WTC11 (cell line): Measurements from ENCODE around the gene DNAL4. TPM values are rescaled to one million over a fixed set of nuclear protein-coding genes. Genes with fewer than 3 reads are reported as not detected.

ENCODE experiments used
- ATAC-seq: fragments of 200-7000 bp; cut with Tn5 transposase; 2 replicates; pipeline ENCODE4 v1.10.0; 2021; ENCODE audit warnings: mild to moderate bottlenecking, moderate library complexity
- CTCF ChIA-PET: fragments of 300-600 bp; sonication (Branson Sonifier 250); formaldehyde crosslinking; loops from one replicate; lab custom pipeline; 2021; ENCODE audit warnings: antibody characterized with exemption; lab: Charles Lee
- POLR2A ChIA-PET: fragments of 350-600 bp; sonication (Branson Sonifier 250); formaldehyde crosslinking; loops from one replicate; lab custom pipeline; 2021; ENCODE audit warnings: antibody characterized with exemption; lab: Charles Lee
- DNase-seq: peaks from one replicate; pipeline ENCODE4 v3.0.0; 2021; ENCODE audit warnings: low spot score
- H3K27ac Mint-ChIP-seq: 2 replicates; pipeline ENCODE4 v1.8.0; 2021; ENCODE audit warnings: mixed read lengths
- H3K27me3 Mint-ChIP-seq: 2 replicates; pipeline ENCODE4 v1.8.0; 2021; ENCODE audit warnings: low read depth, mild to moderate bottlenecking, moderate library complexity, mixed read lengths
- H3K36me3 Mint-ChIP-seq: 2 replicates; pipeline ENCODE4 v1.8.0; 2021; ENCODE audit warnings: mixed read lengths
- H3K4me1 Mint-ChIP-seq: 2 replicates; pipeline ENCODE4 v1.8.0; 2022; ENCODE audit warnings: mixed read lengths
- H3K4me3 Mint-ChIP-seq: 2 replicates; pipeline ENCODE4 v1.8.0; 2021; ENCODE audit warnings: mild to moderate bottlenecking, moderate library complexity, mixed read lengths
- H3K9me3 Mint-ChIP-seq: 2 replicates; pipeline ENCODE4 v1.8.0; 2021; ENCODE audit warnings: mixed read lengths
- CREB1 ChIP-seq: sonication (generic); formaldehyde crosslinking; IDR thresholded peaks from 2 replicates; pipeline ENCODE4 v1.8.0; 2023; ENCODE audit warnings: mild to moderate bottlenecking, missing genetic modification reagents
- FOXP1 ChIP-seq: sonication (generic); formaldehyde crosslinking; IDR thresholded peaks from 2 replicates; pipeline ENCODE4 v1.8.0; 2022; ENCODE audit warnings: missing genetic modification reagents, mild to moderate bottlenecking, moderate library complexity, borderline replicate concordance
- PRRX2 ChIP-seq: fragments of 250-450 bp; sonication (Bioruptor Pico); IDR thresholded peaks from 2 replicates; pipeline ENCODE4 v1.8.0; 2021; ENCODE audit warnings: mild to moderate bottlenecking
- SMAD4 ChIP-seq: sonication (generic); formaldehyde crosslinking; IDR thresholded peaks from 2 replicates; pipeline ENCODE4 v1.8.0; 2022; ENCODE audit warnings: mild to moderate bottlenecking, missing genetic modification reagents
- SOX15 ChIP-seq: fragments of 250-450 bp; sonication (Bioruptor Pico); IDR thresholded peaks from 2 replicates; pipeline ENCODE4 v1.9.0; 2021; ENCODE audit warnings: mild to moderate bottlenecking
- SP1 ChIP-seq: sonication (generic); formaldehyde crosslinking; conservative IDR thresholded peaks from 2 replicates; pipeline ENCODE4 v1.8.1; 2022; ENCODE audit warnings: missing genetic modification reagents
- ZNF263 ChIP-seq: sonication (generic); formaldehyde crosslinking; IDR thresholded peaks from 2 replicates; pipeline ENCODE4 v1.8.1; 2022; ENCODE audit warnings: low read depth, mild to moderate bottlenecking, moderate library complexity, missing genetic modification reagents
- ZNF396 ChIP-seq: fragments of 250-450 bp; sonication (Bioruptor Pico); IDR thresholded peaks from 2 replicates; pipeline ENCODE4 v1.8.0; 2021; ENCODE audit warnings: mild to moderate bottlenecking, moderate library complexity, borderline replicate concordance
- total RNA-seq: library from RNA; stranded (reverse); gene quantifications from 3 replicates; pipeline ENCODE4 v1.2.3, GENCODE V29; 2021
- TF ChIP-seq, protein P1 (sequence below): sonication (generic); formaldehyde crosslinking; IDR thresholded peaks from 2 replicates; pipeline ENCODE4 v1.8.0; 2022; ENCODE audit warnings: mild to moderate bottlenecking, missing genetic modification reagents
- TF ChIP-seq, protein P2 (sequence below): sonication (generic); formaldehyde crosslinking; IDR thresholded peaks from 2 replicates; pipeline ENCODE4 v1.8.1; 2022; ENCODE audit warnings: low read depth, missing genetic modification reagents, borderline replicate concordance
- TF ChIP-seq, protein P3 (sequence below): sonication (generic); formaldehyde crosslinking; IDR thresholded peaks from 2 replicates; pipeline ENCODE4 v1.8.1; 2023; ENCODE audit warnings: mild to moderate bottlenecking, missing genetic modification reagents, moderate library complexity
- TF ChIP-seq, protein P4 (sequence below): sonication (generic); formaldehyde crosslinking; IDR thresholded peaks from 2 replicates; pipeline ENCODE4 v1.8.1; 2022; ENCODE audit warnings: missing genetic modification reagents, borderline replicate concordance
- TF ChIP-seq, protein P5 (sequence below): sonication (generic); formaldehyde crosslinking; conservative IDR thresholded peaks from 2 replicates; pipeline ENCODE4 v1.8.1; 2023; ENCODE audit warnings: mild to moderate bottlenecking, low read depth, missing genetic modification reagents, moderate library complexity
- TF ChIP-seq, protein P6 (sequence below): fragments of 250-450 bp; sonication (Bioruptor Pico); IDR thresholded peaks from 2 replicates; pipeline ENCODE4 v2.1.2; 2022; ENCODE audit warnings: mild to moderate bottlenecking, moderate library complexity

The DNAL4 gene
- total RNA-seq, 1 experiment from 2014 or later: 11.8 TPM

DNA sequence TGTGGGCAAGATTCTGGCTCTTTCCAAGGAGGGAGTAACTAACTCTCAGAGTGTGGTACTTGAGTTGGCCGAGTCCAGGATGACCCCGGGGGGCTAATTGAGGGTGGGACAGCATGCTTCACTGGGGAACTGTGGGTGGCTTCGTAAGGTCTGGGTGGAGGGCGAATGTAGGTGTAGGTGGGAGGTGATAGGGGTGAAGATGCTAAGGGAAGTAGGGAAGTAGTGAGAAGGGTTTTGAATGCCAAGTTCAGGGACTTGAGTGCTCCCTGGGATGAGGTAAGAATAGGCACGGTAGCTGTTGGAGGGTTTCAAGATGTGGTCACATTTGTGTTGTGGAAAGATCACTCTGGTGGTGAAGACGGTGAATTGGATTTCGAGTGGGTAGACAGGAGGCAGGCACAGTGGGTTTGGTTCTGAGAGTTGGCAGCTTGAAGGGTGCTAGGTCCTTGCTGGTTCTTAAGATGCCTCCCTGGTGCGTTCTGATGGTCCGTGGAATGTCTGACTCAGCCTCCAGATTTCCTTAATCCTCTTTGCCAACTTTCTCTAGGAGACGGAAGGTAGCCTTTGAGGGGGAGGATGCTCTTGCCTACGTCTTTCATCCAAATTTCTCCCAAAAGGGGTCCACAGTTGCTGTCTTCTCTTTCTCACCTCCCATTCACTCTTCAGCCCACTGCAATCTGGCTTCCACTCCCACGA, 2.5 kb upstream of the DNAL4 start:
- TF ChIP-seq, protein P1, sequence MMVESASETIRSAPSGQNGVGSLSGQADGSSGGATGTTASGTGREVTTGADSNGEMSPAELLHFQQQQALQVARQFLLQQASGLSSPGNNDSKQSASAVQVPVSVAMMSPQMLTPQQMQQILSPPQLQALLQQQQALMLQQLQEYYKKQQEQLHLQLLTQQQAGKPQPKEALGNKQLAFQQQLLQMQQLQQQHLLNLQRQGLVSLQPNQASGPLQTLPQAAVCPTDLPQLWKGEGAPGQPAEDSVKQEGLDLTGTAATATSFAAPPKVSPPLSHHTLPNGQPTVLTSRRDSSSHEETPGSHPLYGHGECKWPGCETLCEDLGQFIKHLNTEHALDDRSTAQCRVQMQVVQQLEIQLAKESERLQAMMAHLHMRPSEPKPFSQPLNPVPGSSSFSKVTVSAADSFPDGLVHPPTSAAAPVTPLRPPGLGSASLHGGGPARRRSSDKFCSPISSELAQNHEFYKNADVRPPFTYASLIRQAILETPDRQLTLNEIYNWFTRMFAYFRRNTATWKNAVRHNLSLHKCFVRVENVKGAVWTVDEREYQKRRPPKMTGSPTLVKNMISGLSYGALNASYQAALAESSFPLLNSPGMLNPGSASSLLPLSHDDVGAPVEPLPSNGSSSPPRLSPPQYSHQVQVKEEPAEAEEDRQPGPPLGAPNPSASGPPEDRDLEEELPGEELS: no peak
- DNase-seq (no peak), ATAC-seq (no peak)
- CTCF ChIA-PET: no interaction called here
- H3K4me3 Mint-ChIP-seq: no peak overlapping the region
- POLR2A ChIA-PET: no interaction called here
- H3K36me3 Mint-ChIP-seq: no peaks in the 10 kb centered on the region
- H3K4me1 Mint-ChIP-seq: peaks cover 15% of the 10 kb centered on the region
- H3K27me3 Mint-ChIP-seq: peaks cover 57% of the 10 kb centered on the region
- H3K27ac Mint-ChIP-seq: no peak overlapping the region
- peaks cover 11% of the 10 kb centered on the region for H3K9me3 Mint-ChIP-seq

DNA sequence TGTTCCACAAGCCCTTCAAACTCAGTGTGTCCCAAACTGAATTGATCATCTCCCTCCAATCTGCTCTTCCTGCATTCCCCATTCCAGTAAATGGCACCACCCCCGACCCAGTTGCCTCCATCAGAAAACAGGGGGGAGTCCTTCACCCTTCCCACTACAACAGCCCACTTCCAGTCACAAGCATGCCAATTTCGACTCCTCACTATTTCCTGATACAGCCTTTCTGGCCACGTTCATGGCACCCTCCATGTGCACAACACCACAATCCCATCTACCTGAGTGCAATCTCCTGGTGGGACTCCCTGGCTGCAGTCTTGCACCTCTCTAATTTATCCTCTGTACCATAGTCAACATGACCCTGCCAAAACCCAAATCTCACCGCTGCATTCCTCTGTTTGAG, 1.6 kb upstream of the DNAL4 start:
- ATAC-seq (no peak), DNase-seq (no peak)
- no peak for TF ChIP-seq FOXP1 (CRISPR knock-in tag)
- TF ChIP-seq SMAD4 (CRISPR knock-in tag): no peak
- TF ChIP-seq, protein P2, sequence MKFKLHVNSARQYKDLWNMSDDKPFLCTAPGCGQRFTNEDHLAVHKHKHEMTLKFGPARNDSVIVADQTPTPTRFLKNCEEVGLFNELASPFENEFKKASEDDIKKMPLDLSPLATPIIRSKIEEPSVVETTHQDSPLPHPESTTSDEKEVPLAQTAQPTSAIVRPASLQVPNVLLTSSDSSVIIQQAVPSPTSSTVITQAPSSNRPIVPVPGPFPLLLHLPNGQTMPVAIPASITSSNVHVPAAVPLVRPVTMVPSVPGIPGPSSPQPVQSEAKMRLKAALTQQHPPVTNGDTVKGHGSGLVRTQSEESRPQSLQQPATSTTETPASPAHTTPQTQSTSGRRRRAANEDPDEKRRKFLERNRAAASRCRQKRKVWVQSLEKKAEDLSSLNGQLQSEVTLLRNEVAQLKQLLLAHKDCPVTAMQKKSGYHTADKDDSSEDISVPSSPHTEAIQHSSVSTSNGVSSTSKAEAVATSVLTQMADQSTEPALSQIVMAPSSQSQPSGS: no peak
- TF ChIP-seq SOX15 (CRISPR knock-in tag): no peak
- no peak for TF ChIP-seq SP1 (CRISPR knock-in tag)
- TF ChIP-seq ZNF396: no peak
- TF ChIP-seq, protein P3, sequence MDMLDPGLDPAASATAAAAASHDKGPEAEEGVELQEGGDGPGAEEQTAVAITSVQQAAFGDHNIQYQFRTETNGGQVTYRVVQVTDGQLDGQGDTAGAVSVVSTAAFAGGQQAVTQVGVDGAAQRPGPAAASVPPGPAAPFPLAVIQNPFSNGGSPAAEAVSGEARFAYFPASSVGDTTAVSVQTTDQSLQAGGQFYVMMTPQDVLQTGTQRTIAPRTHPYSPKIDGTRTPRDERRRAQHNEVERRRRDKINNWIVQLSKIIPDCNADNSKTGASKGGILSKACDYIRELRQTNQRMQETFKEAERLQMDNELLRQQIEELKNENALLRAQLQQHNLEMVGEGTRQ (CRISPR knock-in tag): no peak
- no peak for TF ChIP-seq PRRX2 (CRISPR knock-in tag)
- TF ChIP-seq CREB1 (CRISPR knock-in tag): no peak
- no peak for TF ChIP-seq ZNF263 (CRISPR knock-in tag)
- TF ChIP-seq, protein P4, sequence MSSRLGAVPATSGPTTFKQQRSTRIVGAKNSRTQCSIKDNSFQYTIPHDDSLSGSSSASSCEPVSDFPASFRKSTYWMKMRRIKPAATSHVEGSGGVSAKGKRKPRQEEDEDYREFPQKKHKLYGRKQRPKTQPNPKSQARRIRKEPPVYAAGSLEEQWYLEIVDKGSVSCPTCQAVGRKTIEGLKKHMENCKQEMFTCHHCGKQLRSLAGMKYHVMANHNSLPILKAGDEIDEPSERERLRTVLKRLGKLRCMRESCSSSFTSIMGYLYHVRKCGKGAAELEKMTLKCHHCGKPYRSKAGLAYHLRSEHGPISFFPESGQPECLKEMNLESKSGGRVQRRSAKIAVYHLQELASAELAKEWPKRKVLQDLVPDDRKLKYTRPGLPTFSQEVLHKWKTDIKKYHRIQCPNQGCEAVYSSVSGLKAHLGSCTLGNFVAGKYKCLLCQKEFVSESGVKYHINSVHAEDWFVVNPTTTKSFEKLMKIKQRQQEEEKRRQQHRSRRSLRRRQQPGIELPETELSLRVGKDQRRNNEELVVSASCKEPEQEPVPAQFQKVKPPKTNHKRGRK (CRISPR knock-in tag): no peak
- ChIA-PET CTCF (no interaction called here), POLR2A (no interaction called here)
- Mint-ChIP-seq H3K27me3 (peaks cover 51% of the 10 kb centered on the region), H3K27ac (no peak overlapping the region), H3K36me3 (no peaks in the 10 kb centered on the region), H3K4me1 (peaks cover 10% of the 10 kb centered on the region), H3K9me3 (peaks cover 11% of the 10 kb centered on the region), H3K4me3 (no peak overlapping the region)

DNA sequence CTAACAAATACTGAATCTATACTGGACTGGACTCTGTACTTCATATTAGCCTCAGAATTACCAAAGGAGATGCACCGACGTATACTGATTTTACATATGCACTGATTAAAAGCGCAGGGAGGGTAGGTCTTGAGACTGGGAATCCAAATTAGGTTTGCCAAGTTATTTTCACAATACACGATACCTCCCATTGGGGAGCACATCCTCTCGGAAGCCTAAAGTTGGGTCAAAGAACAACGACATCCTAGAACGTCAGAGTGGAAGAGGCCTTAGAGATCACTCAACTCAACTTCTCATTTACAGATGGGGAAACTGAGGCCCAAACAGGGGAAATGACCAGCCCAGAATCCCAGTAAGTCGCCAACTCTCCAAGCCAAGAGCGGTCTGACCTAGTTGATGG, 626 bp downstream of the DNAL4 start:
- Mint-ChIP-seq H3K27me3 (peaks cover 32% of the 10 kb centered on the region), H3K9me3 (no peaks in the 10 kb centered on the region), H3K4me3 (peak overlapping the region; percentile 88), H3K27ac (peak overlapping the region; percentile 56; the same call in 1 of the 2 replicates), H3K4me1 (peaks cover 10% of the 10 kb centered on the region), H3K36me3 (no peaks in the 10 kb centered on the region)
- TF ChIP-seq, protein P5, sequence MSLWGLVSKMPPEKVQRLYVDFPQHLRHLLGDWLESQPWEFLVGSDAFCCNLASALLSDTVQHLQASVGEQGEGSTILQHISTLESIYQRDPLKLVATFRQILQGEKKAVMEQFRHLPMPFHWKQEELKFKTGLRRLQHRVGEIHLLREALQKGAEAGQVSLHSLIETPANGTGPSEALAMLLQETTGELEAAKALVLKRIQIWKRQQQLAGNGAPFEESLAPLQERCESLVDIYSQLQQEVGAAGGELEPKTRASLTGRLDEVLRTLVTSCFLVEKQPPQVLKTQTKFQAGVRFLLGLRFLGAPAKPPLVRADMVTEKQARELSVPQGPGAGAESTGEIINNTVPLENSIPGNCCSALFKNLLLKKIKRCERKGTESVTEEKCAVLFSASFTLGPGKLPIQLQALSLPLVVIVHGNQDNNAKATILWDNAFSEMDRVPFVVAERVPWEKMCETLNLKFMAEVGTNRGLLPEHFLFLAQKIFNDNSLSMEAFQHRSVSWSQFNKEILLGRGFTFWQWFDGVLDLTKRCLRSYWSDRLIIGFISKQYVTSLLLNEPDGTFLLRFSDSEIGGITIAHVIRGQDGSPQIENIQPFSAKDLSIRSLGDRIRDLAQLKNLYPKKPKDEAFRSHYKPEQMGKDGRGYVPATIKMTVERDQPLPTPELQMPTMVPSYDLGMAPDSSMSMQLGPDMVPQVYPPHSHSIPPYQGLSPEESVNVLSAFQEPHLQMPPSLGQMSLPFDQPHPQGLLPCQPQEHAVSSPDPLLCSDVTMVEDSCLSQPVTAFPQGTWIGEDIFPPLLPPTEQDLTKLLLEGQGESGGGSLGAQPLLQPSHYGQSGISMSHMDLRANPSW (CRISPR knock-in tag): no peak
- TF ChIP-seq PRRX2 (CRISPR knock-in tag) (no peak), ZNF263 (CRISPR knock-in tag) (no peak), FOXP1 (CRISPR knock-in tag) (no peak)
- TF ChIP-seq, protein P4 (CRISPR knock-in tag): no peak
- TF ChIP-seq, protein P6, sequence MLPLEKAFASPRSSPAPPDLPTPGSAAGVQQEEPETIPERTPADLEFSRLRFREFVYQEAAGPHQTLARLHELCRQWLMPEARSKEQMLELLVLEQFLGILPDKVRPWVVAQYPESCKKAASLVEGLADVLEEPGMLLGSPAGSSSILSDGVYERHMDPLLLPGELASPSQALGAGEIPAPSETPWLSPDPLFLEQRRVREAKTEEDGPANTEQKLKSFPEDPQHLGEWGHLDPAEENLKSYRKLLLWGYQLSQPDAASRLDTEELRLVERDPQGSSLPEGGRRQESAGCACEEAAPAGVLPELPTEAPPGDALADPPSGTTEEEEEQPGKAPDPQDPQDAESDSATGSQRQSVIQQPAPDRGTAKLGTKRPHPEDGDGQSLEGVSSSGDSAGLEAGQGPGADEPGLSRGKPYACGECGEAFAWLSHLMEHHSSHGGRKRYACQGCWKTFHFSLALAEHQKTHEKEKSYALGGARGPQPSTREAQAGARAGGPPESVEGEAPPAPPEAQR (CRISPR knock-in tag): no peak
- POLR2A ChIA-PET: no interaction called here
- ATAC-seq: no peak
- DNase-seq: no peak
- CTCF ChIA-PET: interaction anchor here (0.6 to 2.2 kb wide), 3 partner anchors 25 to 65 kb away, joined by 3 to 7 read pairs (median 4); no protein-coding TSS in a partner anchor
